Measurements from ENCODE around the gene MTMR3. TPM values are rescaled to one million over a fixed set of nuclear protein-coding genes. Genes with fewer than 3 reads are reported as not detected.

The MTMR3 gene
- total RNA-seq, 4 donors from 2014 or later, result 33.5 to 46.5 (median 40.8) TPM

DNA sequence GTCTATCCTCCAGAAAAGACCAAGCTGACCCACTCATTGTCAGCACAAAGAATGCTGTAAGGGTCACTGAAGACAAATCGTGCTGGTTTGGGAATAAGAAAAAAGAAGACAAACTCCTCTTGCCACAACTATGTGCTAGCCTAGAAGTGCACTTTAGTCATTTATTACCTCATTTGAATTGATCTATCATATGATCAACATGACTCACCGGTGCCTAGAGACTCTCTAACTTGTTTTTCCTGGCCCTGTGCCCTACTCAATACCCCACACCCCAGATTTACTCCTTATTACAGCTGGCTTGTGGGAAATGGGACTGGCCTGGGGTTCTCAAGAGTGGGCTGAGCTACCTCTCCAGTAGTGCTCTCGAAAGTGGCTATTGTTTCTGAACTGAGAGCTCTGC is 161.4 kb downstream of the MTMR3 start:
- Histone ChIP-seq H3K4me3 (no peak overlapping the region), H3K36me3 (no peaks in the 10 kb centered on the region), H3K9me3 (no peaks in the 10 kb centered on the region), H3K4me1 (no peaks in the 10 kb centered on the region), H3K27me3 (peaks cover 0 to 6% (median 0%) of the 10 kb centered on the region in 4 donors), H3K27ac (replicated peaks in 1 of 4) (no peak overlapping the region)
- 64% methylated on average over 3 of the region's 3 CpGs for WGBS
- no peak for TF ChIP-seq EP300 (IDR thresholded peaks at IDR 0.05)
- TF ChIP-seq CTCF (IDR thresholded peaks at IDR 0.05), result no peak
- TF ChIP-seq POLR2A (IDR thresholded peaks at IDR 0.05; ENCODE audit: low read depth), result no peak
- TF ChIP-seq POLR2AphosphoS5 (IDR thresholded peaks at IDR 0.05), result no peak
- intact Hi-C loops (cut with DNase I), result no loop called here
- DNase-seq (ENCODE audit: extremely low spot score), result no peak

DNA sequence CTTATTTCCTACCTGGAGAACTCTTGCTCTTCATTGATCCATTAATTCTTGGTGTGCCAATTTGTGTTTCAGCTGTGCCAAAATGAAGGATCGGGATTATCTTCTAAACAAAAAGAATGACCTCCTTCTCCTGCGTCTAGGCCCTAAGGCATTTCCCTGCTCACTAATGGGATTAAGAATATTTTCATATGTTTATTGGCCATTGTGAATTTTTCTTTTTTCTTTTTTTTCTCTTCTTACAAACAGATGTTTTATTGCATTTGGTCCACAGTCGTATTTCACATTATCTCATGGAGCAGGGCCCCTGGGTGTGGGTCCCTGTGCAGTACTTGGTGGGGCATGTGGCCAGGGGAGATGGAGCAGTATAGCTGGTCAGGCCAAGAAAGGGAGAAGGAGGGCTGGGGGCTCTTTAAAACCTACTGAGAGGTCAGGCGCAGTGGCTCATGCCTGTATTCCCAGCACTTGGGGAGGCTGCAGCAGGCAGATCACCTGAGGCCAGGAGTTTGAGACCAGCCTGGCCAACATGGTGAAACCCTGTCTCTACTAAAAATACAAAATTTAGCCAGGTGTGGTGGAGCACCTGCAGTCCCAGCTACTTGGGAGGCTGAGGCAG is 162.0 kb downstream of the MTMR3 start:
- no peaks in the 10 kb centered on the region for H3K4me1 ChIP-seq
- no peaks in the 10 kb centered on the region for H3K9me3 ChIP-seq
- DNase-seq (ENCODE audit: extremely low spot score), result peak; percentile 57
- H3K4me3 ChIP-seq, result no peak overlapping the region
- 86% methylated on average over 4 of the region's 4 CpGs for WGBS
- intact Hi-C loops (cut with DNase I), result no loop called here
- H3K27ac ChIP-seq (replicated peaks in 1 of 4), result no peak overlapping the region
- no peaks in the 10 kb centered on the region for H3K36me3 ChIP-seq
- TF ChIP-seq CTCF (IDR thresholded peaks at IDR 0.05) (no peak), POLR2A (IDR thresholded peaks at IDR 0.05; ENCODE audit: low read depth) (no peak), EP300 (IDR thresholded peaks at IDR 0.05) (no peak), POLR2AphosphoS5 (IDR thresholded peaks at IDR 0.05) (no peak)
- H3K27me3 ChIP-seq, result peaks cover 0 to 6% (median 0%) of the 10 kb centered on the region in 4 donors

DNA sequence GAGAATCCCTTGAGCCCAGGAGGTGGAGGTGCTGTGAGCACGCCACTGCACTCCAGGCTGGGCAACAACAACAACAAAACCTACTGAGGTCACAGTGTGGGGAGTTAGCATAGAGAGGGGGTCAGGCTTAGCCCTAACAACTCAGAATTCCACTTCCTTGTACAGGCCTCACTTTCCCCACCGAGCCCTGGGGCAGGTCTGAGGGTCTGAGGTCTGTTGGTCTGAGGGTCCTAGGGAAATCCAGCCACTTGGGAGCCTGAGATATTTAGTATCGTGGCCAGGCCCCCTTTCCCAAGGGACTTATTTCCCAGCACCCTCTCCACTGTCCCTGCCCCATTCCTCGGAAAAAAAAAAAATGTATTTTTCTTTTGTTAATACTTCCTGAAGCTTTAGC is 162.5 kb downstream of the MTMR3 start:
- DNase-seq (ENCODE audit: extremely low spot score), result no peak
- WGBS, result 88% methylated on average over 4 of the region's 4 CpGs
- H3K9me3 ChIP-seq, result no peaks in the 10 kb centered on the region
- H3K27me3 ChIP-seq, result peaks cover 0 to 6% (median 0%) of the 10 kb centered on the region in 4 donors
- H3K27ac ChIP-seq (replicated peaks in 1 of 4), result no peak overlapping the region
- no peak for TF ChIP-seq POLR2A (IDR thresholded peaks at IDR 0.05; ENCODE audit: low read depth)
- no peaks in the 10 kb centered on the region for H3K4me1 ChIP-seq
- H3K4me3 ChIP-seq, result no peak overlapping the region
- intact Hi-C loops (cut with DNase I), result no loop called here
- H3K36me3 ChIP-seq, result no peaks in the 10 kb centered on the region

- Histone ChIP-seq H3K4me3 (no peak overlapping the region), H3K4me1 (no peaks in the 10 kb centered on the region), H3K27ac (replicated peaks in 1 of 4) (no peak overlapping the region), H3K36me3 (no peaks in the 10 kb centered on the region), H3K27me3 (peaks cover 0 to 6% (median 0%) of the 10 kb centered on the region in 4 donors), H3K9me3 (no peaks in the 10 kb centered on the region)
- peak; percentile 75 for DNase-seq (ENCODE audit: extremely low spot score)
- no peak for TF ChIP-seq POLR2AphosphoS5 (IDR thresholded peaks at IDR 0.05)
- TF ChIP-seq CTCF (IDR thresholded peaks at IDR 0.05), result no peak
- no peak for TF ChIP-seq EP300 (IDR thresholded peaks at IDR 0.05)
- TF ChIP-seq POLR2A (IDR thresholded peaks at IDR 0.05; ENCODE audit: low read depth), result no peak
- 94% methylated on average over 21 of the region's 21 CpGs for WGBS
- intact Hi-C loops (cut with DNase I), result no loop called here
Measured at GRCh38 chr22:30045901-30046715, 163.1 kb downstream of the MTMR3 start.

DNA sequence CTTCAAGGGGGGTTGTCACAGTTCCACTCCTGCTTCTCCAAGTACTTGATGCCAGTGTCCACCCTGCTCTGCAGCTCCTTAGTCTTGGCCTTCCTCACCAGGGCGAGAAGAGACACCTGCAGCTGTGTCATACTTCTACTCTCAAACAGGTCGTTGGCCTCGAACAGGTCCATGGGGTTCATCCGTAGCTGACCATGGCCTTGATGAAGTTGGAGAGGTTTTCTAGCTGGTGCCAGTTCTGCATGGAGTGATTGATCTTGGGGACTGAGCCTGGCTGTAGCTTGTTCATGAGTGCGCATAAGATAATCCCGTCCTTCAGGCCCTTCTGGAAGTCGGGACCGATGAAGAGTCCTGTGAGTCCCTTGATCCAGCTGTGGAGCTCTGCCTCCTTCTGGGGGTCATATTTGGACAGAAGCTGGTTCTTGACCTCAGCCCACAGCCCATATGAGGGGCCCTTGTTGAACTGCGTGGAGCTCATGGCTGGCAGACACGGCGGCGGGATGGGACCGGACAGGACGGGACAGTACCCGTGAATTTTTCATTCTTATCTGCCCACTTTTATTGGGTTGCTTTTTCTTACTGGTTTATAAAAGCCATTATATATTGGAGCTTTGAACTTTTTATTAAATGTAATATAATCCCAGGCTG is 163.9 kb downstream of the MTMR3 start:
- peaks cover 0 to 6% (median 0%) of the 10 kb centered on the region in 4 donors for H3K27me3 ChIP-seq
- H3K27ac ChIP-seq (replicated peaks in 1 of 4), result no peak overlapping the region
- no peaks in the 10 kb centered on the region for H3K36me3 ChIP-seq
- H3K9me3 ChIP-seq, result no peaks in the 10 kb centered on the region
- intact Hi-C loops (cut with DNase I), result no loop called here
- H3K4me3 ChIP-seq, result no peak overlapping the region
- no peaks in the 10 kb centered on the region for H3K4me1 ChIP-seq
- TF ChIP-seq POLR2A (IDR thresholded peaks at IDR 0.05; ENCODE audit: low read depth), result no peak
- TF ChIP-seq EP300 (IDR thresholded peaks at IDR 0.05), result no peak
- TF ChIP-seq CTCF (IDR thresholded peaks at IDR 0.05), result no peak
- no peak for TF ChIP-seq POLR2AphosphoS5 (IDR thresholded peaks at IDR 0.05)
- peak; percentile 91 for DNase-seq (ENCODE audit: extremely low spot score)
- 98% methylated on average over 14 of the region's 15 CpGs for WGBS

All from esophagus muscularis mucosa (tissue), 4 donors.